Liver (tissue), 9 donors: ENCODE measurements around the gene ACIN1. TPM values are rescaled to one million over a fixed set of nuclear protein-coding genes. Genes with fewer than 3 reads are reported as not detected.

ENCODE experiments used
- DNase-seq: peaks from one replicate; pipeline ENCODE4 v3.0.0-alpha.2; 2017; ENCODE audit warnings: low spot score
- H3K27ac ChIP-seq, 2 donors: one replicate each; pipeline ENCODE4 v1.7.0; 2013; ENCODE audit warnings: inconsistent platforms in 2 of 2, low read length in 2 of 2, control low read depth in 1 of 2, low read depth in 1 of 2, mild to moderate bottlenecking in 1 of 2
- H3K27me3 ChIP-seq, 4 donors: one replicate each; pipeline versions ENCODE4 v1.6.1 to v1.7.0; 2013; ENCODE audit warnings: low read length in 3 of 4, inconsistent platforms in 1 of 4, mild to moderate bottlenecking in 1 of 4, moderate library complexity in 1 of 4; ENCODE audit not compliant: control insufficient read depth in 4 of 4, insufficient read depth in 4 of 4
- H3K36me3 ChIP-seq, 4 donors: one replicate each; pipeline versions ENCODE4 v1.6.1 to v1.7.0; 2013; ENCODE audit warnings: low read length in 3 of 4, mild to moderate bottlenecking in 3 of 4, low read depth in 1 of 4, moderate library complexity in 1 of 4; ENCODE audit not compliant: control insufficient read depth in 4 of 4, insufficient read depth in 3 of 4
- H3K4me1 ChIP-seq, 4 donors: one replicate each; pipeline versions ENCODE4 v1.6.1 to v1.7.0; 2013; ENCODE audit warnings: low read length in 3 of 4, mild to moderate bottlenecking in 3 of 4, moderate library complexity in 1 of 4; ENCODE audit not compliant: control insufficient read depth in 4 of 4, insufficient read depth in 4 of 4
- H3K4me3 ChIP-seq, 3 donors: one replicate each; pipeline versions ENCODE4 v1.6.1 to v1.7.0; 2013; ENCODE audit warnings: low read length in 3 of 3, control low read depth in 1 of 3, low read depth in 1 of 3, mild to moderate bottlenecking in 1 of 3
- H3K9ac ChIP-seq, 2 donors: one replicate each; pipeline ENCODE4 v1.7.0; 2013; ENCODE audit warnings: low read length in 2 of 2, mild to moderate bottlenecking in 2 of 2, moderate library complexity in 2 of 2, control low read depth in 1 of 2, low read depth in 1 of 2
- H3K9me3 ChIP-seq, 4 donors: one replicate each; pipeline versions ENCODE4 v1.6.1 to v1.7.0; 2013; ENCODE audit warnings: low read length in 3 of 4; ENCODE audit not compliant: control insufficient read depth in 4 of 4
- ATF3 ChIP-seq: IDR thresholded peaks from 2 replicates; pipeline ENCODE4 v1.6.1; 2016; ENCODE audit warnings: antibody characterized with exemption
- EGR1 ChIP-seq, 2 donors: IDR thresholded peaks; 2 replicates each; pipeline ENCODE4 v1.6.1; 2016 to 2018; ENCODE audit warnings: antibody characterized with exemption in 2 of 2, low read depth in 2 of 2
- FOXA1 ChIP-seq: IDR thresholded peaks from 2 replicates; pipeline ENCODE4 v1.6.1; 2016; ENCODE audit warnings: antibody characterized with exemption
- FOXA2 ChIP-seq: IDR thresholded peaks from 2 replicates; pipeline ENCODE4 v1.6.1; 2016; ENCODE audit warnings: antibody characterized with exemption
- GABPA ChIP-seq, 2 donors: IDR thresholded peaks in 1 of 2; conservative IDR thresholded peaks in 1 of 2; 2 replicates each; pipeline ENCODE4 v1.6.1; 2016; ENCODE audit warnings: antibody characterized with exemption in 2 of 2, mild to moderate bottlenecking in 1 of 2, moderate library complexity in 1 of 2
- HNF4G ChIP-seq: IDR thresholded peaks from 2 replicates; pipeline ENCODE4 v1.6.1; 2016; ENCODE audit warnings: antibody characterized with exemption
- MAX ChIP-seq: IDR thresholded peaks from 2 replicates; pipeline ENCODE4 v1.6.1; 2016; ENCODE audit warnings: antibody characterized with exemption
- NR2F2 ChIP-seq: IDR thresholded peaks from 2 replicates; pipeline ENCODE4 v1.6.1; 2016; ENCODE audit warnings: antibody characterized with exemption
- RAD21 ChIP-seq, 2 donors: IDR thresholded peaks; 2 replicates each; pipeline ENCODE4 v1.6.1; 2016; ENCODE audit warnings: antibody characterized with exemption in 2 of 2, mild to moderate bottlenecking in 2 of 2
- RXRA ChIP-seq, 2 donors: IDR thresholded peaks; 2 replicates each; pipeline ENCODE4 v1.6.1; 2017 to 2018; ENCODE audit warnings: antibody characterized with exemption in 2 of 2, mild to moderate bottlenecking in 1 of 2
- TAF1 ChIP-seq: conservative IDR thresholded peaks from 2 replicates; pipeline ENCODE4 v1.6.1; 2016; ENCODE audit warnings: antibody characterized with exemption, mild to moderate bottlenecking
- YY1 ChIP-seq: IDR thresholded peaks from 2 replicates; pipeline ENCODE4 v1.6.1; 2016; ENCODE audit warnings: antibody characterized with exemption, mild to moderate bottlenecking
- WGBS: extraction: QIAGEN DNeasy Blood & Tissue Kit; methylation state at CpG from one replicate; pipeline ENCODE4 v1.1.7; 2013; 5-methylcytosine and 5-hydroxymethylcytosine counted together
- polyA plus RNA-seq, 2 donors: library from polyadenylated mRNA; stranded (reverse) in 1 of 2; unstranded in 1 of 2; fragments of 200-250 nt in 1 of 2; fragments of >200 nt in 1 of 2; fragmentation: Nextera tagmentation in 1 of 2; extraction: Ambion mirVana in 1 of 2; gene quantifications; one replicate each; pipeline versions ENCODE4 v1.2.1 to v1.2.3, GENCODE V29; 2013 to 2015
- total RNA-seq, 2 donors: library from RNA; depleted of rRNA; stranded (reverse); fragments of >200 nt; gene quantifications; one replicate each; pipeline ENCODE4 v1.2.3, GENCODE V29; 2014
- TF ChIP-seq, protein P1 (sequence below): IDR thresholded peaks from 2 replicates; pipeline ENCODE4 v1.6.1; 2016; ENCODE audit warnings: antibody characterized with exemption
- TF ChIP-seq, protein P2 (sequence below): fragments of 150-350 bp; IDR thresholded peaks from 2 replicates; pipeline ENCODE4 v1.5.1; 2017; ENCODE audit warnings: improper control_type of control experiment, low read depth, low read length; ENCODE audit not compliant: missing input control
- TF ChIP-seq, protein P3 (sequence below): IDR thresholded peaks from 2 replicates; pipeline ENCODE4 v1.6.1; 2016; ENCODE audit warnings: antibody characterized with exemption, mild to moderate bottlenecking
- donor health status: healthy.
- donor health status: healthy.
- donor health status: healthy.
- donor health status: healthy.
- donor health status: healthy.

The ACIN1 gene
- total and polyA plus RNA-seq, 4 donors, result 8.1 to 50.6 (median 37.1) TPM

DNA sequence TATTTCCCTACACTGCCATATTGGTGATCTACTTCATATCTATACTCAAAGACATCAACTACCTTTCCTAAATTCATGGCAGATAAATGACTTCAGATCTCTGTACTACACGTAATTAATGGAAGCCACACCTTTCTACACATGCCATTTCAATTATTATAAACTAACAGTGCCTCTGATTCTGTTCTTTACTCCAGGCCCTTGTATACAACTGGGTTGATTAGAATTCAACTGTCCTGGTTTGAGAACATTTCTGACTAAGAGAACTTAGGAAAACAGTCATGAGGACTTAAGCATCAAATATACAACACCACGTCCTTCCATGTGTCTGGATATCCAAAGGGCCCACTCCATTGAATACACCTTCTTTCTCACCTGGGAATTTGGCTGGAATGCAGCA lies 1.8 kb downstream of the ACIN1 start:
- TF ChIP-seq, protein P1, sequence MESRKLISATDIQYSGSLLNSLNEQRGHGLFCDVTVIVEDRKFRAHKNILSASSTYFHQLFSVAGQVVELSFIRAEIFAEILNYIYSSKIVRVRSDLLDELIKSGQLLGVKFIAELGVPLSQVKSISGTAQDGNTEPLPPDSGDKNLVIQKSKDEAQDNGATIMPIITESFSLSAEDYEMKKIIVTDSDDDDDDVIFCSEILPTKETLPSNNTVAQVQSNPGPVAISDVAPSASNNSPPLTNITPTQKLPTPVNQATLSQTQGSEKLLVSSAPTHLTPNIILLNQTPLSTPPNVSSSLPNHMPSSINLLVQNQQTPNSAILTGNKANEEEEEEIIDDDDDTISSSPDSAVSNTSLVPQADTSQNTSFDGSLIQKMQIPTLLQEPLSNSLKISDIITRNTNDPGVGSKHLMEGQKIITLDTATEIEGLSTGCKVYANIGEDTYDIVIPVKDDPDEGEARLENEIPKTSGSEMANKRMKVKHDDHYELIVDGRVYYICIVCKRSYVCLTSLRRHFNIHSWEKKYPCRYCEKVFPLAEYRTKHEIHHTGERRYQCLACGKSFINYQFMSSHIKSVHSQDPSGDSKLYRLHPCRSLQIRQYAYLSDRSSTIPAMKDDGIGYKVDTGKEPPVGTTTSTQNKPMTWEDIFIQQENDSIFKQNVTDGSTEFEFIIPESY, result no peak
- TF ChIP-seq, protein P2, sequence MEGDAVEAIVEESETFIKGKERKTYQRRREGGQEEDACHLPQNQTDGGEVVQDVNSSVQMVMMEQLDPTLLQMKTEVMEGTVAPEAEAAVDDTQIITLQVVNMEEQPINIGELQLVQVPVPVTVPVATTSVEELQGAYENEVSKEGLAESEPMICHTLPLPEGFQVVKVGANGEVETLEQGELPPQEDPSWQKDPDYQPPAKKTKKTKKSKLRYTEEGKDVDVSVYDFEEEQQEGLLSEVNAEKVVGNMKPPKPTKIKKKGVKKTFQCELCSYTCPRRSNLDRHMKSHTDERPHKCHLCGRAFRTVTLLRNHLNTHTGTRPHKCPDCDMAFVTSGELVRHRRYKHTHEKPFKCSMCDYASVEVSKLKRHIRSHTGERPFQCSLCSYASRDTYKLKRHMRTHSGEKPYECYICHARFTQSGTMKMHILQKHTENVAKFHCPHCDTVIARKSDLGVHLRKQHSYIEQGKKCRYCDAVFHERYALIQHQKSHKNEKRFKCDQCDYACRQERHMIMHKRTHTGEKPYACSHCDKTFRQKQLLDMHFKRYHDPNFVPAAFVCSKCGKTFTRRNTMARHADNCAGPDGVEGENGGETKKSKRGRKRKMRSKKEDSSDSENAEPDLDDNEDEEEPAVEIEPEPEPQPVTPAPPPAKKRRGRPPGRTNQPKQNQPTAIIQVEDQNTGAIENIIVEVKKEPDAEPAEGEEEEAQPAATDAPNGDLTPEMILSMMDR, result no peak
- no peak for TF ChIP-seq NR2F2
- no peak for TF ChIP-seq RXRA (IDR thresholded peaks at IDR 0.05)
- no peak for TF ChIP-seq EGR1 (IDR thresholded peaks at IDR 0.05; ENCODE audit: low read depth in 2 of 2)
- TF ChIP-seq HNF4G, result no peak
- TF ChIP-seq TAF1, result no peak
- no peak for TF ChIP-seq YY1
- TF ChIP-seq GABPA (IDR thresholded peaks at IDR 0.05 in 1 of 2, conservative IDR thresholded peaks at IDR 0.05 in 1 of 2), result no peak
- TF ChIP-seq, protein P3, sequence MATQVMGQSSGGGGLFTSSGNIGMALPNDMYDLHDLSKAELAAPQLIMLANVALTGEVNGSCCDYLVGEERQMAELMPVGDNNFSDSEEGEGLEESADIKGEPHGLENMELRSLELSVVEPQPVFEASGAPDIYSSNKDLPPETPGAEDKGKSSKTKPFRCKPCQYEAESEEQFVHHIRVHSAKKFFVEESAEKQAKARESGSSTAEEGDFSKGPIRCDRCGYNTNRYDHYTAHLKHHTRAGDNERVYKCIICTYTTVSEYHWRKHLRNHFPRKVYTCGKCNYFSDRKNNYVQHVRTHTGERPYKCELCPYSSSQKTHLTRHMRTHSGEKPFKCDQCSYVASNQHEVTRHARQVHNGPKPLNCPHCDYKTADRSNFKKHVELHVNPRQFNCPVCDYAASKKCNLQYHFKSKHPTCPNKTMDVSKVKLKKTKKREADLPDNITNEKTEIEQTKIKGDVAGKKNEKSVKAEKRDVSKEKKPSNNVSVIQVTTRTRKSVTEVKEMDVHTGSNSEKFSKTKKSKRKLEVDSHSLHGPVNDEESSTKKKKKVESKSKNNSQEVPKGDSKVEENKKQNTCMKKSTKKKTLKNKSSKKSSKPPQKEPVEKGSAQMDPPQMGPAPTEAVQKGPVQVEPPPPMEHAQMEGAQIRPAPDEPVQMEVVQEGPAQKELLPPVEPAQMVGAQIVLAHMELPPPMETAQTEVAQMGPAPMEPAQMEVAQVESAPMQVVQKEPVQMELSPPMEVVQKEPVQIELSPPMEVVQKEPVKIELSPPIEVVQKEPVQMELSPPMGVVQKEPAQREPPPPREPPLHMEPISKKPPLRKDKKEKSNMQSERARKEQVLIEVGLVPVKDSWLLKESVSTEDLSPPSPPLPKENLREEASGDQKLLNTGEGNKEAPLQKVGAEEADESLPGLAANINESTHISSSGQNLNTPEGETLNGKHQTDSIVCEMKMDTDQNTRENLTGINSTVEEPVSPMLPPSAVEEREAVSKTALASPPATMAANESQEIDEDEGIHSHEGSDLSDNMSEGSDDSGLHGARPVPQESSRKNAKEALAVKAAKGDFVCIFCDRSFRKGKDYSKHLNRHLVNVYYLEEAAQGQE, result no peak
- no peak for TF ChIP-seq FOXA1
- no peak for TF ChIP-seq RAD21 (IDR thresholded peaks at IDR 0.05)
- Histone ChIP-seq H3K36me3 (peaks cover 10 to 35% (median 21%) of the 10 kb centered on the region in 4 donors), H3K27me3 (no peaks in the 10 kb centered on the region), H3K9me3 (no peaks in the 10 kb centered on the region), H3K27ac (no peak overlapping the region), H3K4me3 (no peak overlapping the region), H3K4me1 (peaks cover 0 to 17% (median 8%) of the 10 kb centered on the region in 4 donors), H3K9ac (no peak overlapping the region)
- 88% methylated on average over 2 of the region's 2 CpGs for WGBS
- no peak for DNase-seq

DNA sequence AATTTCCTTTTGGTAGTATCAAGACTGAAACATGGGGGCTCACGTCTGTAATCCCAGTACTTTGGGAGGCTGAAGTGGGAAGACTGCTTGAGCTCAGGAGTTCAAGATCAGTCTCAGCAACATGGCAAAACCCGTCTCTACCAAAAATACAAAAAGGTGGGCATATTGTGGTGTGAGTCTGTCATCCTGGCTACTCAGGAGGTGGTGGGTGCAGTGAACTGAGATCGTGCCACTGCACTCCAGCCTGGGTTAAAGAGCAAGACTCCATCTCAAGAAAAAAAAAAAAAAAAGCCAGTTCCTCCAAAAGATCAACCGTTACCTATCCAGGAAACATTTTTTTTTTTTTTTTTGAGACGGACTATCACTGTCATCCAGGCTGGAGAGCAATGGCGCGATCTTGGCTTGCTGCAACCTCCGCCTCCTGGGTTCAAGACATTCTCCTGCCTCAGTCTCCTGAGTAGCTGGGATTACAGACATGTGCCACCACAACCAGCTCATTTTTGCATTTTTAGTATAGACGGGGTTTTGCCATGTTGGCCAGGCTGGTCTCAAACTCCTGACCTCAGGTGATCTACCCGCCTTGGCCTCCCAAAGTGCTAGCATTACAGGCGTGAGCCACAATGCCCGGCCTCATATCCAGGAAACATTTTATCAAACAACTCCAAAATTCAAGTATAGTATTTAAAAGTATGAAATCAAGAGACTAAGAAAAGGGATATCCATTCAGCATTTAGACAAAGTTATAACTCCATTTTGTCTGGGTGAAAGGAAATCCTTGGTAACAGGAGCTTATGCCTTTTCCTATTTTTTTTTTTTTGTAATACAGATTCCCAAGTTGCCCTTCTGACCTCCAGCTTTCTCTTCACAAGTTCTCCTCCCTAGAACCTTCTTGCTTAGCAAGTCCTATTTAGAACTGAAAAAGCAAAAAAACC lies 3.4 kb downstream of the ACIN1 start:
- H3K9me3 ChIP-seq, result no peaks in the 10 kb centered on the region
- no peak overlapping the region for H3K9ac ChIP-seq
- peaks cover 13 to 42% (median 29%) of the 10 kb centered on the region in 4 donors for H3K36me3 ChIP-seq
- H3K4me1 ChIP-seq, result peaks cover 0 to 14% (median 8%) of the 10 kb centered on the region in 4 donors
- H3K27ac ChIP-seq, result no peak overlapping the region
- H3K4me3 ChIP-seq, result no peak overlapping the region
- DNase-seq, result no peak
- 89% methylated on average over 12 of the region's 12 CpGs for WGBS
- no peaks in the 10 kb centered on the region for H3K27me3 ChIP-seq
- TF ChIP-seq NR2F2, result no peak
- TF ChIP-seq MAX, result no peak
- TF ChIP-seq FOXA2, result no peak
- TF ChIP-seq, protein P2, result no peak
- TF ChIP-seq FOXA1, result no peak
- no peak for TF ChIP-seq RXRA (IDR thresholded peaks at IDR 0.05)
- TF ChIP-seq ATF3, result no peak
- TF ChIP-seq, protein P1, result no peak
